MM.1S (cell line): ENCODE results near the gene DHX38.

ENCODE experiments used
- DNase-seq: peaks from one replicate; pipeline ENCODE4 v3.0.0-alpha.2; 2015
- H2AFZ ChIP-seq: fragments of 300-600 bp; sonication (generic); 2 replicates; pipeline ENCODE4 v1.6.0; 2016; ENCODE audit warnings: antibody characterized with exemption, low read length
- H3F3A ChIP-seq: fragments of 300-600 bp; sonication (generic); 2 replicates; pipeline ENCODE4 v1.6.1; 2016; ENCODE audit warnings: mild to moderate bottlenecking, antibody characterized with exemption, low read length, moderate library complexity, mixed read lengths; ENCODE audit not compliant: insufficient read depth
- H3K27ac ChIP-seq: fragments of 300-600 bp; sonication (generic); 2 replicates; pipeline ENCODE4 v1.5.1; 2016; ENCODE audit warnings: mild to moderate bottlenecking, low read length
- H3K27me3 ChIP-seq: fragments of 300-600 bp; sonication (generic); replicated peaks from 2 replicates; pipeline ENCODE4 v1.6.0; 2016; ENCODE audit warnings: low read length; ENCODE audit not compliant: insufficient read depth
- H3K36me3 ChIP-seq: fragments of 300-600 bp; sonication (generic); replicated peaks from 2 replicates; pipeline ENCODE4 v1.6.1; 2016; ENCODE audit warnings: mild to moderate bottlenecking, low read length, mixed read lengths; ENCODE audit not compliant: insufficient read depth
- H3K4me1 ChIP-seq: fragments of 300-600 bp; sonication (generic); 2 replicates; pipeline ENCODE4 v1.6.1; 2016; ENCODE audit warnings: low read length, mixed read lengths
- H3K4me2 ChIP-seq: fragments of 300-600 bp; sonication (generic); 2 replicates; pipeline ENCODE4 v1.6.0; 2016; ENCODE audit warnings: low read depth, low read length
- H3K4me3 ChIP-seq: fragments of 300-600 bp; sonication (generic); 2 replicates; pipeline ENCODE4 v1.5.1; 2016; ENCODE audit warnings: low read length, mixed read lengths
- H3K79me2 ChIP-seq: fragments of 300-600 bp; sonication (generic); 2 replicates; pipeline ENCODE4 v1.6.1; 2016; ENCODE audit warnings: mixed run types, low read length, mixed read lengths
- H3K9ac ChIP-seq: fragments of 300-600 bp; sonication (generic); 2 replicates; pipeline ENCODE4 v1.6.1; 2016; ENCODE audit warnings: low read length, mixed read lengths
- H3K9me2 ChIP-seq: fragments of 300-600 bp; sonication (generic); replicated peaks from 2 replicates; pipeline ENCODE4 v1.6.1; 2016; ENCODE audit warnings: mild to moderate bottlenecking, low read length, mixed read lengths; ENCODE audit not compliant: insufficient read depth
- H3K9me3 ChIP-seq: fragments of 300-600 bp; sonication (generic); replicated peaks from 2 replicates; pipeline ENCODE4 v1.6.1; 2016; ENCODE audit warnings: mild to moderate bottlenecking, low read length, mixed read lengths; ENCODE audit not compliant: insufficient read depth
- H4K20me1 ChIP-seq: fragments of 300-600 bp; sonication (generic); 2 replicates; pipeline ENCODE4 v1.6.1; 2016; ENCODE audit warnings: mild to moderate bottlenecking, low read length, moderate library complexity, mixed read lengths; ENCODE audit not compliant: insufficient read depth
- EZH2 ChIP-seq: fragments of 300-600 bp; sonication (generic); optimal IDR thresholded peaks from 2 replicates; pipeline ENCODE3; 2017; ENCODE audit warnings: low read depth, mild to moderate bottlenecking, antibody characterized with exemption, low read length, mixed read lengths
- EZH2phosphoT487 ChIP-seq: fragments of 300-600 bp; sonication (generic); IDR thresholded peaks from 2 replicates; pipeline ENCODE4 v1.6.1; 2018; ENCODE audit warnings: antibody characterized with exemption, low read length
- TF ChIP-seq, protein P1 (sequence below): fragments of 300-600 bp; sonication (generic); IDR thresholded peaks from 2 replicates; pipeline ENCODE4 v1.5.1; 2016; ENCODE audit warnings: antibody characterized with exemption, low read length, mixed read lengths

DHX38 gene

DNA sequence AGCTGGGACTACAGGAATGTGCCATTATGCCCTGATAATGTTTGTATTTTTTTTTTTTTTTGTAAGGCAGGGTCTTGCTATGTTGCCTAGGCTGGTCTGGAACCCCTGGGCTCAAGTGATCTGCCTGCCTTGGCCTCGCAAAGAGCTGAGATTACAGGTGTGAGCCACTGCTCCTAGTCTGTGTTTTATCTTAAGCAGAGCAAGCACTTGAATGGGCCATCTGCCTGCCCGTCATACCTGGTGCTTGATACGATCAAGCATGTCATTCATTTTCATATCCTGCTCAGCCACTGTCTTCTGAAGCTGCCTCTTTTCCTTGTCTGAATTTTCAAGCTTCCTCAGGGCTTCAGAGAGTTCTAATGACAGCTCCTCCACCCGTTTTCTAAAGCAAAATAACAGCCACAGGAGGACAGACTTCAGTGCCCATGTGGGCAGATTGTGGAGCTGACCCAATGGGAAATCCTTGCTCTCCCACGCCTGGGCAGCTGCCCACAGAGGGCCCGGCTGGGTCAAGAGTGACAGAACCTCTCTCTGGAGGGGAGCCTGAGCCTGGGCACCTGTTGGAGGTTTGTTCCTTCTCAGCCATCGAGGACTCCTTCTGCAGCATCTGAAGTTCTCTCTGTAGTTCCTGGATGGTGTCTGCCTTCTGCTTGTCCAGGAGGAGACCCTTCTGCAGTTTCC lies 36.5 kb downstream of the DHX38 start:
- no peaks in the 10 kb centered on the region for H3F3A ChIP-seq
- TF ChIP-seq, protein P1, sequence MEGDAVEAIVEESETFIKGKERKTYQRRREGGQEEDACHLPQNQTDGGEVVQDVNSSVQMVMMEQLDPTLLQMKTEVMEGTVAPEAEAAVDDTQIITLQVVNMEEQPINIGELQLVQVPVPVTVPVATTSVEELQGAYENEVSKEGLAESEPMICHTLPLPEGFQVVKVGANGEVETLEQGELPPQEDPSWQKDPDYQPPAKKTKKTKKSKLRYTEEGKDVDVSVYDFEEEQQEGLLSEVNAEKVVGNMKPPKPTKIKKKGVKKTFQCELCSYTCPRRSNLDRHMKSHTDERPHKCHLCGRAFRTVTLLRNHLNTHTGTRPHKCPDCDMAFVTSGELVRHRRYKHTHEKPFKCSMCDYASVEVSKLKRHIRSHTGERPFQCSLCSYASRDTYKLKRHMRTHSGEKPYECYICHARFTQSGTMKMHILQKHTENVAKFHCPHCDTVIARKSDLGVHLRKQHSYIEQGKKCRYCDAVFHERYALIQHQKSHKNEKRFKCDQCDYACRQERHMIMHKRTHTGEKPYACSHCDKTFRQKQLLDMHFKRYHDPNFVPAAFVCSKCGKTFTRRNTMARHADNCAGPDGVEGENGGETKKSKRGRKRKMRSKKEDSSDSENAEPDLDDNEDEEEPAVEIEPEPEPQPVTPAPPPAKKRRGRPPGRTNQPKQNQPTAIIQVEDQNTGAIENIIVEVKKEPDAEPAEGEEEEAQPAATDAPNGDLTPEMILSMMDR, result no peak
- TF ChIP-seq EZH2 (no peak), EZH2phosphoT487 (no peak)
- H3K9me2 ChIP-seq, result no peaks in the 10 kb centered on the region
- no peaks in the 10 kb centered on the region for H3K9me3 ChIP-seq
- no peak overlapping the region for H3K27ac ChIP-seq
- no peak overlapping the region for H3K4me2 ChIP-seq
- H3K9ac ChIP-seq, result no peak overlapping the region
- H4K20me1 ChIP-seq, result no peaks in the 10 kb centered on the region
- no peaks in the 10 kb centered on the region for H3K79me2 ChIP-seq
- H3K4me1 ChIP-seq, result 0 out of 2 replicates have a peak, but pooled peaks cover 8% of the 10 kb centered on the region
- H2AFZ ChIP-seq, result no peak overlapping the region
- DNase-seq, result no peak
- no peak overlapping the region for H3K4me3 ChIP-seq
- H3K36me3 ChIP-seq, result no peaks in the 10 kb centered on the region
- H3K27me3 ChIP-seq, result no peaks in the 10 kb centered on the region

DNA sequence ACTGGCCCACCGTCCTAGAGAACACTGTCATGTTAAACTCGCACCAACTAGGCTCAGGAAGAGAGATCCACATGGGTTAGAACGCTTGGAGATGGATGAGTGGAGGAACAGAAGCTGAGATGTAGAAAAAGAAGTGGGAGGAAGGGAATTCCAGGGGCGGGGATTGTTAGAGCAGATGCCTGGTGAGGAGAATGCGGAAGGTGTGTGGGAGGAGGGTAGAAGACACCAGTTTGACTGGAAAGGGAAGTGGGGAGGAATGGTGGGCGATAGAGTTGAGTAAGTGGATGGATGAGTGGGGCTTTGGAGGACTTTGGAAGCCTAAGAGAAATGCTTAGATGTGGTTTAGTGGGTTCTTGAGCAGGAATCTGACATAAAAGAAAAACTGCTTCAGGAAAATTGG lies 37.4 kb downstream of the DHX38 start:
- no peaks in the 10 kb centered on the region for H3K36me3 ChIP-seq
- H3K9ac ChIP-seq, result no peak overlapping the region
- H3K27me3 ChIP-seq, result no peaks in the 10 kb centered on the region
- 0 out of 2 replicates have a peak, but pooled peaks cover 8% of the 10 kb centered on the region for H3K4me1 ChIP-seq
- no peak overlapping the region for H2AFZ ChIP-seq
- no peak for DNase-seq
- H3K9me2 ChIP-seq, result no peaks in the 10 kb centered on the region
- H4K20me1 ChIP-seq, result no peaks in the 10 kb centered on the region
- H3F3A ChIP-seq, result no peaks in the 10 kb centered on the region
- no peaks in the 10 kb centered on the region for H3K9me3 ChIP-seq
- H3K4me2 ChIP-seq, result no peak overlapping the region
- no peak overlapping the region for H3K27ac ChIP-seq
- no peak for TF ChIP-seq EZH2phosphoT487
- no peak for TF ChIP-seq EZH2
- TF ChIP-seq, protein P1, result no peak
- no peaks in the 10 kb centered on the region for H3K79me2 ChIP-seq
- H3K4me3 ChIP-seq, result no peak overlapping the region

DNA sequence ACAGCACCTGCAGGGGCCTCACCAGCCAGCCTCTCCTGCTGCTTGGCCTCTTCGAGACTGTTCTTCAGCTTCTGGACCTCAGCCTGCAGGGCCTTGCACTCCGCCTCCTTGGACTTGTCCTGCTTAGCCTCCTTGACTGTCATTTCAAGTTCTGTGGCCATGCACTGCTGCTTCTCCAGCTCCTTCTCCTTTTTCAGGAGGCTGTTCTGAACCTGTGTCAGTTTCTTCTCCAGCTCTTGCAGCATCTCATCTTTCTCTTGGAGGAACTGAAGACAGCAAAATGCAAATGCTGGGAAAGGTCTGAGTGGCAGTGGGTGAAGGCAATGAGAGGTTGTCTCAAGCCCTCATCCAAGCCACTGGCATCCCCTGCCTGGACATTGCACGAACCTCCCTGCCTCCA lies 39.1 kb downstream of the DHX38 start:
- Histone ChIP-seq H3F3A (no peaks in the 10 kb centered on the region), H3K79me2 (no peaks in the 10 kb centered on the region), H3K36me3 (no peaks in the 10 kb centered on the region), H3K9me2 (no peaks in the 10 kb centered on the region), H3K9ac (no peak overlapping the region), H2AFZ (no peak overlapping the region), H3K9me3 (no peaks in the 10 kb centered on the region), H3K4me1 (no peaks in the 10 kb centered on the region), H3K27me3 (no peaks in the 10 kb centered on the region), H4K20me1 (no peaks in the 10 kb centered on the region), H3K27ac (no peak overlapping the region), H3K4me3 (no peak overlapping the region), H3K4me2 (no peak overlapping the region)
- DNase-seq, result no peak
- TF ChIP-seq EZH2phosphoT487, result no peak
- TF ChIP-seq, protein P1, result no peak
- no peak for TF ChIP-seq EZH2
